Erythroblast (primary cell): ENCODE data around the gene TFDP2.

Experiments
- GATA1 ChIP-seq: IDR thresholded peaks from 2 replicates; pipeline ENCODE4 v1.6.1; 2011; ENCODE audit warnings: low read depth, mild to moderate bottlenecking, control low read depth, low read length, moderate library complexity
- POLR2A ChIP-seq: IDR thresholded peaks from 2 replicates; pipeline ENCODE4 v1.6.1; 2011; ENCODE audit warnings: mild to moderate bottlenecking, low read length

GRCh38 chr3:141900343-141900742 lies 249.0 kb downstream of the TFDP2 start:
- TF ChIP-seq POLR2A: no peak
- no peak for TF ChIP-seq GATA1
